WERI-Rb-1 (cell line): ENCODE measurements around the gene OTUD7B.
A peak's percentile ranks its signal among the peaks of the same experiment; 100 is the strongest.
"Not testable (repeated sequence)": the region's sequence is repeated elsewhere in the genome, so short reads cannot be mapped to it uniquely, and the experiment has no call there.

Experiments used
- DNase-seq: peaks from one replicate; pipeline ENCODE4 v3.0.0-alpha.2; 2020
- H3K27ac ChIP-seq: fragments of 250-450 bp; sonication (Bioruptor Pico); 2 replicates; pipeline ENCODE4 v1.5.1; 2020; ENCODE audit warnings: mild to moderate bottlenecking, moderate library complexity
- H3K27me3 ChIP-seq: fragments of 250-450 bp; sonication (Bioruptor Pico); 2 replicates; pipeline ENCODE4 v1.5.1; 2021; ENCODE audit warnings: mild to moderate bottlenecking, low read depth, moderate library complexity; ENCODE audit not compliant: insufficient read depth, severe bottlenecking
- H3K36me3 ChIP-seq: fragments of 250-450 bp; sonication (Bioruptor Pico); 2 replicates; pipeline ENCODE4 v1.5.1; 2020; ENCODE audit warnings: mild to moderate bottlenecking, moderate library complexity
- H3K4me3 ChIP-seq: 2 replicates; pipeline ENCODE4 v1.5.1; 2011; ENCODE audit warnings: low read depth, mild to moderate bottlenecking, control low read depth, low read length
- H3K9me3 ChIP-seq: fragments of 250-450 bp; sonication (Bioruptor Pico); 2 replicates; pipeline ENCODE4 v1.5.1; 2021; ENCODE audit warnings: mild to moderate bottlenecking, moderate library complexity; ENCODE audit not compliant: severe bottlenecking
- CTCF ChIP-seq: IDR thresholded peaks from 2 replicates; pipeline ENCODE4 v1.5.1; 2011; ENCODE audit warnings: low read depth, mild to moderate bottlenecking, control low read depth, inconsistent platforms, low read length

The OTUD7B gene

GRCh38 chr1:150010393-150011115 lies at the start of gene OTUD7B:
TSS of gene OTUD7B (minus strand) at chr1:150010726. CDS start at chr1:149977510, 33,216 bp downstream.
- H3K9me3 ChIP-seq = no peaks in the 10 kb centered on the region
- H3K36me3 ChIP-seq = peaks cover 19% of the 10 kb centered on the region
- DNase-seq = peak; percentile 96
- TF ChIP-seq CTCF = peak; percentile 27; the same call in 1 of the 2 replicates
- no peaks in the 10 kb centered on the region for H3K27me3 ChIP-seq
- H3K27ac ChIP-seq = peak within 1 kb of the TSS; percentile 87
- peak within 1 kb of the TSS; percentile 94 for H3K4me3 ChIP-seq

GRCh38 chr1:150060260-150060659 lies 49.7 kb upstream of the OTUD7B start:
- Histone ChIP-seq H3K36me3 (no peaks in the 10 kb centered on the region), H3K27ac (no peak overlapping the region), H3K9me3 (no peaks in the 10 kb centered on the region), H3K4me3 (no peak overlapping the region), H3K27me3 (no peaks in the 10 kb centered on the region)
- TF ChIP-seq CTCF = no peak
- DNase-seq = no peak

- Histone ChIP-seq H3K27me3 (no peaks in the 10 kb centered on the region), H3K36me3 (no peaks in the 10 kb centered on the region), H3K27ac (no peak overlapping the region), H3K4me3 (no peak overlapping the region), H3K9me3 (no peaks in the 10 kb centered on the region)
- no peak for DNase-seq
- TF ChIP-seq CTCF = no peak
Measured at GRCh38 chr1:150056407-150056806, 45.9 kb upstream of the OTUD7B start.

- H3K27me3 ChIP-seq, H3K9me3 ChIP-seq, H3K27ac ChIP-seq, H3K36me3 ChIP-seq, DNase-seq, H3K4me3 ChIP-seq: not testable (repeated sequence)
Measured at GRCh38 chr1:150055507-150055906, 45.0 kb upstream of the OTUD7B start.

GRCh38 chr1:150053926-150054325 lies 43.4 kb upstream of the OTUD7B start:
- TF ChIP-seq CTCF = no peak
- no peak for DNase-seq
- no peaks in the 10 kb centered on the region for H3K27me3 ChIP-seq
- no peaks in the 10 kb centered on the region for H3K9me3 ChIP-seq
- H3K4me3 ChIP-seq = no peak overlapping the region
- H3K36me3 ChIP-seq = no peaks in the 10 kb centered on the region
- H3K27ac ChIP-seq = no peak overlapping the region

- DNase-seq, H3K27ac ChIP-seq, H3K4me3 ChIP-seq, H3K9me3 ChIP-seq, H3K36me3 ChIP-seq, H3K27me3 ChIP-seq: not testable (repeated sequence)
Measured at GRCh38 chr1:150051905-150052412, 41.4 kb upstream of the OTUD7B start.

GRCh38 chr1:150051089-150051373 lies 40.5 kb upstream of the OTUD7B start:
- H3K9me3 ChIP-seq = no peaks in the 10 kb centered on the region
- H3K36me3 ChIP-seq = no peaks in the 10 kb centered on the region
- no peak overlapping the region for H3K4me3 ChIP-seq
- no peak for TF ChIP-seq CTCF
- H3K27ac ChIP-seq = no peak overlapping the region
- no peaks in the 10 kb centered on the region for H3K27me3 ChIP-seq
- DNase-seq = no peak
